ENCODE results near the gene ACBD6.
"Not testable (repeated sequence)": the region's sequence is repeated elsewhere in the genome, so short reads cannot be mapped to it uniquely, and the experiment has no call there.

Gene ACBD6

DNA sequence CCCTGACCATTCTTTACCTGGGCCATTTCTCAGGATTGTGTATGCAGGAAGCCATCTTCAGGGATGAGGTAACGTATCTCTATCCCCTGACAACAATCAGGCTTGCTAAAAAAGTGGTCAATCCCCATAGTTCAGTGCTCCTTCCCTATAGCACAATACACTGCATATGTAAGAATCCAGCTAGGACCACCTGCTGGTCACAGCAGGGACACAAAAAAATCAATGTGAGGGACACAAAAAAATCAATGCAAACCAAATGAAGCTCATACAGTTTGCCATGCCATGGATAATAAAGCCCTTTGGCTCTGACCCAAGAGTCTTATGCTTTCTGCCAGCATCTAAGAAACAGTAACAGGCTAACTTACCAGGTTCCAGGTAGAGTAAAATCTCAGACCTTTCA lies 16.3 kb downstream of the ACBD6 start:
- no peak for DNase-seq

DNA sequence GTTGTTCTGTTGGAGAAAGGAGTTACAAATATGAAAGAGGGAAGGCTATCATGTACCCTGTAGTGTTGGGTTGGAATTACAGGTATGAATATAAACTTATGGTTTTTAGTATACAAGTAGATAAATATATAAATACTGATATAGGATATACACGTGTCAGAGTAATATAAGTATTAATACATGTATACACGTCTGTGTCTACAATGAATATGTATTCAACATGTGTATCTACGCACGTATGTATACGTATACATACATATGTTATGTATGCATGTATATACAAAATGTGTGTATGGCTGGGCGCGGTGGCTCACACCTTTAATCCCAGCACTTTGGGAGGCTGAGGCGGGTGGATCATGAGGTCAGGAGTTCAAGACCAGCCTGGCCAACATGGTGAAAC lies 17.9 kb downstream of the ACBD6 start:
- no peak for DNase-seq

DNA sequence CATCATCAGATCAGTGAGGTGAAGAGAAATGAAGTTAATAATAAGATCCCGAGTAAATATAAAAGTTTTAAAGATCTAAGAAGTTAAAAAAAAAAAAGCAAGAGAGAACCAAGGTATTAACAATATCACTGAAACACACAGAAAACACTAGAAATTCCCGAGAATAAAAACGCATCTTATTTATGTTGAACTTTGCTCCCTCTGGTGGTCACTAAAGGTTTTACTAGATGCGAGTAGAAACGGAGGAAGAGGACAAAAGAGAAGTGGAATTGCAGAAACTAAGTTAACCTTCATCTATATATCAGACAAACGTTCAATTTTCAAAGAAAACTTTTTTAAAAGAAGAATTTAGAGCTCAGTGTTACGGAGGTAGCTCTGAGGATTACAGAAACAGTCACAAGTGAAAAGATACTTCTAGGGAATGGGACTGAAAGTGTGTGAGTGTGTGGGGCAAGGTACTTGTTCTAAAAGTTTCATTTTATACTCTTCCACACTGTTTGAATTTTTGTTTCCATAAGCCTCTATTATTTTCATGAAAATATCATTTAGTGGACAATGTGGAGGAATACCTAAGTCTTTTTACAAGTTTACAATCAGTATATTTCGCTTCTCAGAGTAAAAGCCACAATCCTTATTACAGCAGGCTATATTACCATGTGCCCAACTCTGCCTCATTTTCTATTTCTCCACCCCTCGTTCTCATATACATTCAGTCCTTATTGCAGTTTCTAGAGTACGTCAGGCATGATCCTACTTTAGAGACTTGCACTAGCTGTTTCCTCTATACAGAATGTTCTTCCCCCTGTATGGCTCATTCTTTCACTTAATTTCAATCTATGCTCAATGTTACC lies 19.7 kb downstream of the ACBD6 start:
- peak; percentile 55 for DNase-seq

DNA sequence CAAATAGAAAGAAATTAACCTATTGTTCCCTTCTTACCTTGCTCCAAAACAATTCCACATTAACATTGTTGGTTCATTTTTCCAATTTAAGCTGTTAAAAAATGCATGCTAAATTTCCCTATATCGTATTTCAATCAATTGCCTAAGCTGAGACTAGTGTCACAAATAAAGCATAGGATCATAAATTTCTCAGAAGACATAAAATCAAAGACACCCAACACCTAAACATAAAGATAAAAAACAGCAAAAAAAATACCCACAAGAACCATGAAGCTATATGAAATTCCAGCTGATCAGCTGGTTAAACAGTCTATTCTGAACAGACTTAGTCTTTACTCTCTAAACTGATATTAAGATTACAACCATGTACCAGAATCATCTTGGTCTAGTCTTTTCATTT lies 32.3 kb downstream of the ACBD6 start:
- no peak for DNase-seq

DNA sequence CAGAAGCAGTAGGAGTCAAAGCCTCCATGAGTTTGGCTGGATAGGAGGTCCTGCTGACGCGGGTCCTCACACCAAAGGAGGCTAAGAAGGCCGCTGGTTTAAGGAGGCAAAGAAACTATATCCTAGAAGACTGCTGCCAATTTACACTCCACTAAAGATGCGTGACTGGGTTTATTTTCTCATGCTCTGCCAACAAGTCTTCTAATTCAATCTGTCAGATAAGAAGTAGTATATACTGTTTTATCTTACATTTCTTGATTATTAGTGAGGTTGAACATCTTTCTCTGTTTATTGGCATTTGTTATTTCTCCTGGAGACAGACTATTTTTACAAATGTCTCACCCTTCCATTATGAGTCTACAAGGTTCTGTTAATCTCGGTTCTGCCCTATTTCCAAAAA lies 34.1 kb downstream of the ACBD6 start:
- DNase-seq, result no peak

DNA sequence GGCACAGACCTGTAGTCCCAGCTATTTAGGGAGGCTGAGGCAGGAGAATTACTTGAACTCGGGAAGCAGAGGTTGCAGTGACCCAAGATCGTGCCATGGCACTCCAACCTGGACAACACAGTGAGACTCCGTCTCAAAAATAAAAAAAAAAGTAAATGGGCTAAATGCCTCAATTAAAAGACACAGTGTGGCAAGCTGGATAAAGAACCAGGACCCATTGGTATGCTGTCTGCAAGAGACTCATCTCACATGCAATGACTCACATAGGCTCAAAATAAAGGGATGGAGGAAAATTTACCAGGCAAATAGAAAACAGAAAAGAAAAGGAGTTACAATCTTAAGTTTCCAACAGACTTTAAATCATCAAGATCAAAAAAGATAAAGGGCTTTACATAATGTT lies 40.3 kb downstream of the ACBD6 start:
- no peak for DNase-seq

DNA sequence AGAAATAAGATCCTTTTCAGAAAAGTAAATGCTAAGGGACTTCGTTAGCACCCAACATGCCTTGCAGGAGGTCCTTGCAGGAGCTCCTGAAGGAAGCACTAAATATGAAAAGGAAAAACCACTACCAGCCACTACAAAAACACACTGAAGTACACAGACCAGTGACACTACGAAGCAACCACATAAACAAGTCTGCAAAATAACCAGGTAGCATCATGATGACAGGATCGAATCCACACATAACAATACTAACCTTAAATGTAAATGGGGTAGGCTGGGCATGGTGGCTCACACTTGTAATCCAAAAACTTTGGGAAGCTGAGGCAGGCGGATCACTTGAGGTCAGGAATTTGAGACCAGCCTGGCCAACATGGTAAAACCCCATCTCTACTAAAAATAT lies 40.7 kb downstream of the ACBD6 start:
- DNase-seq, result not testable (repeated sequence)

DNA sequence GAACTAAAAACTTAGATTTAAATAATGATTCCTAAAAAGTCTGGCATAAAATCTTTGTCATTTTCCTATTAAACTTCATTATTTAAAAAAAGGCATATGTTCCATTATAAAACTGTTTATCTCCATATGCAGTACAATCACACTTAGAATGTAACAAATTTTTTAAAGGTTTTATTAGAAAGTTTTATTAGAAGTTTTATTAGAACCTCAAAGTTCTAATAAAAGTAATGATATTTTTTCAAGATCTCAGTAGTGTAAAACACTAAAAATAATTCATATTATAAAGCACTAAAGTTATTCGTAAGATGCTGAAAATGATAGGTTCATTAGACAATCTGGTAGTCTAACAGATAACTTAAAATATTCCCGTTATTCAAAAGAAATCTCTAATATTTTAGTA lies 43.6 kb downstream of the ACBD6 start:
- no peak for DNase-seq

DNA sequence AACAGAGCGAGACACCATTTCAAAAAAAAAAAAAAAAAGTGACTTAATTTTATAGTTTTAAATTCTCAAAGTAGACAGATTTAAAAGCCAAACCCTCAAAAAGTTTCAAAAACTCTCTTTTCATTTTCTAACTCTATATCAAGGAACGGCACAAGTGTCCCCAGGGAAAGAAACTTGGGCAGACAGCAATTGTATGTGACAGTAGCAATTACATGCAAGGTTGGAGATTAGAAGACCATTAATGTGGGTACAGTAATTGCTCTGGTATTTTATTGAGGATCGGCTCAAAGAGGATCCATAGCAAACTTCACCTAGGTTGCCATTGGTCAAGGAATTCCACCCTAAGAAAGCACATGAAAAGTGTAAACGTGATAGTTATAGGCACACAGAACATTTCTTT lies 46.2 kb downstream of the ACBD6 start:
- DNase-seq, result no peak

DNA sequence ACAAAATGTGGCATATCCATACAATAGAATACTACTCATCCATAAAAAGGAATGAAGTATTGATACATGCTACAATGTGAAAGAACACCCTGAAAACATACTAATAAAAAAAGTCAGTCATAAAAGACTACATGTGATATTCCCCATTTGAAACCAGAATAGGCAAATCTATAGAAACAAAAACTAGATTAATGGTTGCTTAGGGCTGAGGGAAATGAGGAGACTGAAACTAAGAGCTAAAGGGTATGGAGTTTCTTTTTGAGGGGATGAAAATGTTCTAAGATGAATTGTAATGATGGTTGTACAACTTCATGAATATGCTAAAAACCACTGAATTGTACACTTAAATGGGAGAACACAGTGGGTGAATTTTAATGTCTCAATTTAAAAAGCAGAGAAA lies 50.9 kb downstream of the ACBD6 start:
- DNase-seq, result no peak

DNA sequence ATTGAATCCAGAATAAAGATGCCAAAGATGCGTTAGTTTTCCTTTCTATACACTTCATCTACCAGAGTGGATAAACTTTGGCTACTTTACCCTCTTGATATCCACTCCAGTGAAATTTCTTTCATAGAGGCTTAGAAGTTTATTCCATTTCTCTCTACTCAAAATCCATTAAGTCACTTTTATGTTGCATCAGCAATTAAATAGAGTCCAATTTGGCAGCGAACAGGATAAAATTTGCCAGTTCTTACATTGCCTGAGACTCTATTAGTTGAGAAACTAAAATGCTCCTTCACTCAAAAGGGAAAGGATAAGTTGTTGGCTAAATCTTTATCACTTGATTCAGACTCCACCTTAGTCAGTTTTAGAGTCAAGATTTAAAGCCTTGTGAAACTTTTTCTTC lies 57.9 kb downstream of the ACBD6 start:
- no peak for DNase-seq

DNA sequence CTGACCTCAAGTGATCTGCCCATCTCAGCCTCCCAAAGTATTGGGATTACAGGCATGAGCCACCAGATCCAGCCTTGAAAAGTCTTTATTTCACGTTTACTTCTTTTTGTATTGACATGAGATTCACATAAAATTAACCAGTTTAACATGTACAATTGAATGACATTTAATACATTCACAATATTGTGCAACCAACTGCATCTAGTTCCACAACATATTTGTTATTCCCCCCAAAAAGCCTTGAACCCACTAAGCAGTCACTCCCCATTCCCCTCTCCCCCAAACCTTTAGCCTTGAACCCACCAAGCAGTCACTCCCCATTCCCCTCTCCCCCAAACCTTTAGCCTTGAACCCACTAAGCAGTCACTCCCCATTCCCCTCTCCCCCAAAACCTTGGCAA lies 62.0 kb downstream of the ACBD6 start:
- no peak for DNase-seq

DNA sequence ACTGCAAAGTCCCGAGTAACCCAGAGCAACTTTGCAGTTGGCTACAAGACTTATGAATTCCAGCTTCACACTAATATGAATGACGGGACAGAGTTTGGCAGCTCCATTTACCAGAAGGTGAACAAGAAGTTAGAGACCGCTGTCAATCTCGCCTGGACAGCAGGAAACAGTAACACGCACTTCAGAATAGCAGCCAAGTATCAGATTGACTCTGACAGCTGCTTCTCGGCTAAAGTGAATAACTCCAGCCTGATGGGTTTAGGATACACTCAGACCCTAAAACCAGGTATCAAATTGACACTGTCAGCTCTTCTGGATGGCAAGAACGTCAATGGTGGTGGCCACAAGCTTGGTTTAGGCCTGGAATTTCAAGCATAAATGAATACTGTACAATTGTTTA lies 66.8 kb downstream of the ACBD6 start:
- DNase-seq, result no peak

DNA sequence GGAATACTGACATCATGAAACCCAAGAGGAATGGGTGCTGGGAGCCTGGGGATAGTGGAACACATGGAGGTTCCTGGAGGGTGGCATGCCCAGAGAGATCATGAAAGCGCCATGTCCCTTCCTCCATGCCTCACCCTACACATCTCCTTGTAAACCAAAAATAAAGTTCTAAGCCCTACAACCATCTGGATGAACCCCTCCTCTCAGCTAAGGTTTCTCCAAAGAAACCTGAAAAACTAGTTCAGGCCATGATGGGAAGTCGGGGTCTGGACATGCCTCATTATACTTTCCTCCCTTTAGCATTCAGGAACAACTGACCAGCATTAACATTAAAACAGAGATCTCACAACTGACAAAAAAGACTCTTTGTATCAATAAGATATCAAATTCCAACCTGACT lies 68.5 kb downstream of the ACBD6 start:
- no peak for DNase-seq

DNA sequence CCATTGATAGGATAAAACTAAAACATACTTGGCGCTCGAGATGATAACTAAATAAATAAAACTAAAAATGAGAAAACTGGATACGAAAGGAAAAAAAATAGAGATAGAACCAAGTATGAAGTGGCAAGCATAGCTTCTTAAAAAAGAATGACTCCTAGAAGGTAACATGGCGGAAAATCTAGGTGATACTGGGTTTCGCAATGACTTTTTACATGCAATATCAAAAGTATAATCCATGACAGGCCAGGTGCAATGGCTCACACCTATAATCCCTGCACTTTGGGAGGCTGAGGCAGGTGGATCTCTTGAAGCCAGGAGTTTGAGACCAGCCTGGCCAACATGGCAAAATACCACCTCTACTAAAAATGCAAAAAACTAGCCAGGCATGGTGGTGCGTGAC lies 70.7 kb downstream of the ACBD6 start:
- no peak for DNase-seq

DNA sequence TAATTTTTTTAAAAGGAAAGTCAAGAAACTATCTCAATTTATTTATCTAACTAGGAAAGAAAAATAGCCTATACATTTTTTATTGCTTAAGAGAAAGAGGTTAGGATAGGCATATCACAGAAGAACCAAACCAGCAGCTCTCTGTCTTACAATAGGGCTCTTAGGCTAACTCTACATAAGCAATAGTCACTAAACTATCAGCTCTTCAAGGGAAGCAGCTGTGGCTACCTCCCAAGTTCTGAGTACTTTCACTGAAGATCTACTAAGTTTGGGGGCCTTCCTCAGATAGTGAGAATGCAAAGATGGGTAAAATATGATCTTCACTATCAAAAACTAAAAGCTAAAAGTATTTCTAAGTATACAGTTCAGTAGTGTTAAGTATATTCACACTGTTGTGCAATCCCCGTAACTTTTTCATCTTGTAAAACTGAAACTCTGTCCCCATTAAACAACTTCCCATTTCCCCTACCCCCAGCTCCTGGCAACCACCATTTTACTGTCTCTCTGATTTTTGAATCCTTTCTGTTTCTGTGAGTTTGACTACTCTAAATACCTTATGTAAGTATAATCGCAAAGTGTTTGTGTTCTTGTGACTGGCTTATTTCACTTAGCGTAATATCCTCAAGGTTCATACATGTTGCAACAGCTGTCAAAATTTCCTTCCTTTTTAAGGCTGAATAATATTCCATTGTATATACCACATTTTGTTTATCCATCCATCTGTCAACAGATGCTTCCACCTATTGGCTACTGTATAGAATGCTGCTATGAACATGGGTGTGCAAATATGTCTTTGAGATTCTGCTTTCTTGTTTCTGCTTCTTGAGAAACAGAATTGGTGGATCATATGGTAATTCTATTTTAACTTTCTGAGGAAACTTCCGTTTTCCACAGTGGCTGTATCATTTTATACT lies 73.3 kb downstream of the ACBD6 start:
- no peak for DNase-seq

DNA sequence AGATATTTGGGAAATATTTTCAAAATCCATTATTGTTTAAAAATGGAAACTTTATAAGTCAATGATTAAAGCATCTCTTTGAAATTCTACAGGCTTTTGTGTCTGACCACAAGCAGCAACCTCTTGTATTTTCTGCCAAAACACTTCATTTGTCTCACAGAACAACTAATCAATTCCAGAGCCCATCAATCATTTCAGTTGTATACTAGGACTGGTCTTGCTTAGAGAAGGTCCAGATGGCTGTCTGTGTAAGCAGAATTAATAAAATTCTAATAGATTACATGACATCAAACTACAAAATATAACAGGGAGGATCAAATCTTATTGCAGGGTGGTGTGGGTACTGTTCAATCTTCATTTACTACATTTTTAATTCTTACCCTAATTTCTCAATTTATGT lies 76.4 kb downstream of the ACBD6 start:
- no peak for DNase-seq

DNA sequence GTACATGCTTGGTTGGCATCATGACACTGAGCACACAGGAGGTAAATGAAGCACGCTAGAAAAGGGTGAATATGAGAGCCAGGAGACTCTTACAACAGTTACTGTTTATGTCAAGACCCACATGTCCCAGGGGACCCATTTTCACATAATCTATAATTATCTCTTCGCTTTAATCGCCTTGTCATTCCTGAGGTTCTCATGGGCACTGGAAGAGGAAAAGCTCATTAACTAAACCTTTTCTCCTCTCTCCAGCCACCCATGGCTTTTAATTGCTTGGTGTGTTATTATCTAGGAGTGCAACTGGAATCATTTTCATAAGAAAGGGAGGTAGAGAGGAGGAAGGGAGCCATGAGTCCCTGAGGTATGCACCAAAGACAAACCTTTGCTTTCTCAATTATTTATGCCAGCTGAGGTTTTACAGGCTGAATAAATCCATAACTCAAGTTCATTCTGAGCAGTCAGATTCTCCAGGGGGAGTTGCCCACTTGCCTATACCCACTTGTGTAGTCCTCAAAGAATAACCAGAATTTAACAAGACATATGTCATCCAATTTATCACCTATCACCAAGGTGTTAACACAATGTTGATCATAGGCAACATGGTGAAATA lies 77.4 kb downstream of the ACBD6 start:
- DNase-seq, result no peak

DNA sequence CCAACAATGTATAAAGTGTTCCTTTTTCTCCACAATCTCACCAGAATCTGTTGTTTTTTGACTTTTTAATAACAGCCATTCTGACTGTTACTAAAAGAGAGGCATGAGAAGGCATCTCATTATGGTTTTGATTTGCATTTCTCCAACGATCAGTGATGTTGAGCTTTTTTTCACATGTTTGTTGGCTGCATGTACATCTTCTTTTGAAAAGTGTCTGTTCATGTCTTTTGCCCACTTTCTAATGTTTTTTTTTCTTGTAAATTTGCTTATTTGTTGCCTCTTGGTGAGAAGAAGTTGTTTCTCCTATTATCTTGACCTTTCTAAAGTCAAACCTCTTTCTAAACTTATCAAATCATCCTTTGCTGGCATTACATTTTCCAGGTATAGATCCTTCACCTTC lies 80.8 kb downstream of the ACBD6 start:
- no peak for DNase-seq

DNA sequence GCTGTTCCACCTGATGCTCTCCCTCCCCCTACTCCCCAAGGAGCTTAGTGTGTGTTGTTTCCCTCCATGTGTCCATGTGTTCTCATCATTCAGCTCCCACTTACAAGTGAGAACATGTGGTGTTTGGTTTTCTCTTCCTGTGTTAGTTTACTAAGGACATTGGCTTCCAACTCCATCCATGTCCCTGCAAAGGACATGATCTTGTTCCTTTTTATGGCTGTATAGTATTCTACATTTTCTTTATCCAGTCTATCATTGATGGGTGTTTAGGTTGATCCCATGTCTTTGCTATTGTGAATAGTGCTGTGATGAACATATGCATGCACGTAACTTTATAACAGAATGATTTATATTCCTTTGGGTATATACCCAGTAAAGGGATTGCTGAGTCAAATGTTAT lies 81.2 kb downstream of the ACBD6 start:
- not testable (repeated sequence) for DNase-seq

DNA sequence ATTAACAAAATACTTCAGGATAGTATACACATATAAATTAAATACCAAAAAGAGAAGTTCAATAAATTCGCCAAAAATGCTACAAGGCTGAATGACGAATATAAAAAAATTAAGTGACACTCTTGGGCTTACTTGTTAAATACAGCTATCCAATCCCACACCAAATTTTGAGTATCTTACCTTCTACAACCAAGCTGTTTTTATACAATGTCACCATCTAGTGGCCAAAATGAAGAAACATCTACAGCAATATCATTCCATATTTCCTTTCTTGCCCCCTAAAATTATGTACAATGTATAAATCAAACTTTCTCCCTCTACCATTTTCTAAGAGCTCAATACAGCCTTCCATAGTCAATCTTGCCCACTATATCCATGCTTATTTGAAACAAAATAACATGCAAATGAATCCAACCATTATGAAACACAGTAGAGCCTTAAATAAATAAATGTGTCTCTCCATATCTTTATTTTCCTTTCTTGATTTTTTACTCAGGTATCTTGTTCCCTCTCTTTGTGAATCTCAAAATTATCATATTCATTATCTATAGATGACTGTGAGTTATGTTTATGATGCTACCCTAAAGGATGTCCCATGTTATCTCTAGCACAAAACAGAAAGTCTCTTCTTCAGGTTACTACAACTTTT lies 86.3 kb downstream of the ACBD6 start:
- DNase-seq, result peak; percentile 34

DNA sequence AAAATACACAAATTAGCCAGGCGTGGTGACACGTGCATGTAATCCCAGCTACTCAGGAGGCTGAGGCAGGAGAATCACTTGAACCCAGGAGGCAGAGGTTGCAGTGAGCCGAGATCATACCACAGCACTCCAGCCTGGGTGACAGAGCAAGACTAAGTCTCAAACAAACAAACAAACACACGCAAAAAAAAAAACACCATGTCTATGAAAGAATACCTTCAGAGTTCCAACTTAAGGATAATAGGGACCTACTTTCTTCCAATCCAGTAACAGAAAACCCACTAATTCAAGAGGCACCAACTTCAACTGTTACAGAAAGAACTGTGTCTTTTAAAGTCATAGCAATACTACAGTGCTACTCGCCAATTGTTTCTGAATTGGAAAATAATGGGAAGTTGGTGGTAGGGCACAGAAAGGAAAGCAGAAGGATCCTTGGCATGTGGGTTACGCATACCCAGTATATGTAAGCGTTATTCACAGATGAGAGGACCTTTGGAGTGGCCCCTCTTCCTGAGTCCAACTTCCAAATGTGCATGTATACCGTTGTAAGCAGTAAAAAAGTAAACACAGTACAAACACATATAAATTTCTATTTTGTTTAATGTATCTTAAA lies 87.0 kb downstream of the ACBD6 start:
- DNase-seq, result no peak

DNA sequence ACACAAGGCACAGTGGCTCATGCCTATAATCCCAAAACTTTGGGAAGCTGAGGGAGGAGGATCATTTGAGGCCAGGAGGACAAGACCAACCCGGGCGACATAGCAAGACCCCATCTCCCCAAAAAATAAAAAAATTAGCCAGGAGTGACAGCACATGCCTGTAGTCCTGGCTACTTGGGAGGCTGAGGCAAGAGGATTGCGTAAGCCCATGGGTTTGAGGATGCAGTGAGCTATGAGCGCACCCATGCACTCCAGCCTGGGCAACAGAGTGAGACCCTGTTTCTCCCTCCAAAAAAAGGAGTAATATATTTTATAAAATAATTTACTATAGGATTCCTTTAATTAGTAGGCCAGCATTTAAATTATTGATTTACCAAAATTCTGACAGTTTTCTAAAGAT lies 89.8 kb downstream of the ACBD6 start:
- no peak for DNase-seq

All from CD4-positive, alpha-beta T cell treated with Interleukin-4 for 4 hours (primary cell).